ENCODE data around the gene XXYLT1.

DNA sequence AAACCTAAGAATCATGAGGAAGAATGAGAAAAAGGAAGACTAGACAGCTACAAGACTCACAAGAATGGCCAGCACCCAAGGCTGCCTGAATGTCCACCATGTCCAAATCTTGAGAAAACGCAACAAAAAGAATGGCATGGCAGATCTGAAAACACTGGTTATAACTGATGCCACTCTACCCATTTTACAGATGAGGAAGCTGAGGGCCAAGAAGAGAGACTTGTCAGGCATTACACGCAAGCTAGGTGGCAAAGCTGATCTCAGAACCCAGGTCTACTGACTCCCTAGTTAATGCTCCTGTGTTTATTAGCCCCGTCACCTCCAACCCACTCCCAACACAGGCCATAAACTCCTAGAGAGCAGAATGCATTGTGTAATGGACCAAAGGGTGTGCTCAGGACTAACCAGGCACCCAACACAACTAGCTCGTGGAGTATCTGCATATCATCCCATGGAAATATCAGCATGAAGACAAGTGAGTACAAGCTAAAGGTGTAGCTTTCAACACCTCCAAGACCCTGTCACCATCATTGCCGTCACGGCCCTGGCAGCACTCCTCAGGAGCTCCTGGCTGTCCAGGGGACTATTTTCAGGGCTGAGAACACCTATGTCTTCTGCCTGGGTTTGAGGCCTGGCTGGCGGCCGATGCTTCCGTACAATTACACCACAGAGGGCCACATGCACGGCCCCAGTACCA is 111.7 kb downstream of the XXYLT1 start:
- TF ChIP-seq CTCF (IDR thresholded peaks at IDR 0.05) = no peak
- no peak for TF ChIP-seq POLR2A (IDR thresholded peaks at IDR 0.05)
